ENCODE data around the gene CSNK1D.

Gene CSNK1D

DNA sequence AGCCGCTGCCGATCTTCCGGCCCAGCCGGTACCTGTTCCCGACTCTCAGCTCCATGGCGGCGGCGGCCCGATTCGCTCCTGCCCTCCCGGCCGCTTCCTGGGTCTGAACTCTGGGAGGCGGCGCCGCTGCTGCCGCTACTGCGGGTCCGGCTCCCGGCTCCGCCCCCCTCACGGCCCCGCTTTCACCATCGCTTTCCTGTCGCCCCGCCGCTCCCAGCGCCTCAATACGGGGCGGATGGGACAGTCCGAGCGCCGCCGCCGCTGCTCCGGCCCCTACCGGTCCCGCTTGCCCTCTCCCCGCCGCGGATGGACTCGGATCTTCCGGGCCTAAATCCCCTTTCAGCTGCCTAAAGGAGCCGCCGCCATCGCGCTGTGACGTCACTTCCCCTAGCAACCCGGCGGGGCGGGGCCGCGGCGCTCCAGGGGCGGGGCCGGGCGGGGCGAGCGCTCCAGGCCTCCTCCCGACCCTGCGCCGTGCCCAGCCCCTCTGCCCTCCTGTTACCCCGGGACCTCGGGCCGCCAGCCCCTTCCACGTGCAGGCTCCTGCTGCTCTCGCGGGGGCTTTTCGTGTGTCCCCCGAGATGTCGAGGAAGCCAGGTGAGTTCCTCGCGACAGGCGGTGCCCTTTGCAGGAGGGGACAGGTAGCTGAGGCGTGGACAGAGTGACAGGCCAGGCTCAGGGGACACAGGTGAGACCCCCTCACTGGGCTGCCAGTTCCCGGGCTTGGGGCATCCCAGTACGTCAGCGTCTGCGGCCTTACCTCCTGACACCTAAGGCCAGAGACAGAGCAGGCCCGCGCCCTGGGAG lies at the start of gene CSNK1D:
Gene CSNK1D, minus strand, starts transcription at position 374 of the 807 bp plus-strand sequence. Its CDS starts 319 bp downstream, at position 55.
- peak; percentile 67 to 71 for DNase-seq

DNA sequence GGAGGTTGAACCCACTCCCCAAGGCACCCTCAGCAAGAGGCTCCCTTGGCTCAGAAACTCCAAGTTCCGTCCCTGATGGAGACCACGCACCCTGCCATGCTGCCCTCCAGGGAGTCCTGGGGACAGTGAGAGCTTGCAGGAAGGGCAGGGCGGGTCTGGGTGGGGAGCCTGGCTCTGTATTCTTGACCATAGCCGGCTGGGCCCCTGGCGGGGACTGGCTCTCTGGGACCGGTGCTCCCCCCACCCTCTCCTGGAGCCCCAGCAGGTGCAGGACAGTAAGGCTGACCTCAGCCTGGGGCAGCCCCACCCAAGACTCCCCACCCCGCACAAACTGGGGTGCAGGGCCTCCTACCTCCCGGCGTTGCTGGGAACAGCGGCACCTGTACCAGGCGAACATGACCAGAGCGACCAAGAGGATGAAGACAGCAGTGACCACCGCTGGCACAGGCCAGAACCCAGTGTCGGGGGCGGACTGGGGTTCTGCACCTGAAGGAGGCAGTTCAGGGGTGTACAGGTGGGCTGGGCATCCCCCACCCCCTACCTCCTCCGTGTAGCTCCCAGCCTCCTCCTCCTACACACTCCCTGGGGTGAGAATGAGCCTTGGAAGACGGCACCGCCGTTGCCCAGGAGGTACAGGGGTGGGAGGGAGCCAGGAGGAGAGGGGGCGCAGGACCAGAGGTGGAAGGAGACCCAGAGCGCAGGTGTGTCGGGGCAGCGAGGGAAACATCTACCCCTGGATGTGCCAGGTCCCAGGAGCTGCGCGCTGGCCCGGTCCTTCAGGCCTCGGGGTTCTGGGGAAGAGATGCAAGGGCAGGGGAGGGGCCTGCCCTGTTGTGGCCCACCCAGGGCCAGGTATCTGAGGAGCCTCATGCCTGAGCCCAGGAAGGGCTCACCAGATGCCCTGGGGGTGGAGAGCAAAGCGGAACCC lies 49.3 kb upstream of the CSNK1D start:
- no peak for DNase-seq

DNA sequence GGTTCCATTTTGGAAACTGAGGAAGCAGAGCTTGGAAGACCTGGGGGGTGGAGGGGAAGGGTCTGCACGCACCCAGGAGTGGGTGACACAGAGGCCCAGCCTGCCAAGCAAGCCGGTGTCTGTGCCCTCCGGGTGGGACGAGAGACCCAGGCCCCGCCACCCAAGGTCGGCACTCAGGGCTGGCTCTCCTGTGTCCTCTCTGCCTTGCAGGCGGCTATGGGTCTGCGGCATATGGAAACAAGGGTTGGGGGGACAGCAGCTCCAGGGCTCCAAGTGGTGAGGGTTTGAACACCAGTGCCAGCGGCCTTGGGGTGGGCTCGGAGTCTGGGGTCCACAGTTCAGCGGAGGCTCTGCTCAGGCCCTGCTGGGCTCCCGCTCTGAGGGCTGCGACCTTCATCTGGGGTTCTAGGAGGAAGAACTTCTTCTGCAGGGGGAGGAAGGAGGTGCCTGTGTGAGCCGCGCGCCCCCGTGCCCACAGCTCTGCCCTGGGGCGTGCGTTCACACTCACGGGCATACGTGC lies 48.5 kb upstream of the CSNK1D start:
- no peak for DNase-seq

- no peak for DNase-seq
Measured at GRCh38 chr17:82320956-82321927, 47.7 kb upstream of the CSNK1D start.

GRCh38 chr17:82320140-82320840 lies 46.8 kb upstream of the CSNK1D start:
- no peak for DNase-seq

- DNase-seq: no peak
Measured at GRCh38 chr17:82319619-82320062, 46.1 kb upstream of the CSNK1D start.

- no peak for DNase-seq
Measured at GRCh38 chr17:82318772-82319606, 45.5 kb upstream of the CSNK1D start.

GRCh38 chr17:82318169-82318498 lies 44.6 kb upstream of the CSNK1D start:
- no peak for DNase-seq

DNA sequence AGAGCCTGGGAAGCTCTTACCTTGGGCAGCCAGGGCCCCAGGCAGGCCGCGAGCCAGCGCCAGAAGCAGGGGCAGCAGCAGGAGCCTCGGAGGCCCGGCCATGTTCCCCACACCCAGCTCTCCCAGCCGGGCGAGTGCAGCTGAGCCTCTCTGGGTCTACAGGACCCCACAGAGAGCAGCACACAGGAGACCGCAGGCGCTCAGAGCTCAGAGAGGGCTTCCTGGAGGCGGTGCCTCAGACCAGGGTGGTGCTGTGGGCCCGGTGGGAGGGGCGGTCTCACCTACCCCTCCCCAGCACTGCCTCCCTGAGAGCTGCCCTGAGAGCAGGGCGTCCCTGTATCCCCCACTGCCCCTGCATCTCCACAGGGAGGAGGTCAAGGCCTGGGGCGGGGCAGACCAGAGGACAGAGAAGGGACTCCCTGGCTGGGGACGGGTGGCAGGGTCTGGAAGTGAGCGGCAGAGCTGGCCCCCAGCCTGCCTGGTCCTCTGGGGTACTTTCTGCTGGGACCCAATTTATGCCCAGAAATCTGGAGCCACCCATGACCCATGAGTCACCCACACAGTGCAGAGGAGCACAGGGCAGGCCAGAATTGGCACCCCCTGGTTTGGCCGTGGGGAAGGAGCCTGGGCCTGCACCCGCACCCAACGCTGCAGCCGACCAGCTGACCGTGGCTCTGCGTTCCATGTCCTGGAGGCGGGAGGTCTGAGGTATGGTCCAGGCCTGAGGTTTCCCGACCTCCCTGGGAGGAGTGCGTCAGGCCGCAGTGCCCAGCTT lies 44.1 kb upstream of the CSNK1D start, which contains the start of gene CD7:
Gene CD7, minus strand, starts transcription at position 215 of the 775 bp plus-strand sequence. Its CDS starts 113 bp downstream, at position 102.
- DNase-seq: no peak

DNA sequence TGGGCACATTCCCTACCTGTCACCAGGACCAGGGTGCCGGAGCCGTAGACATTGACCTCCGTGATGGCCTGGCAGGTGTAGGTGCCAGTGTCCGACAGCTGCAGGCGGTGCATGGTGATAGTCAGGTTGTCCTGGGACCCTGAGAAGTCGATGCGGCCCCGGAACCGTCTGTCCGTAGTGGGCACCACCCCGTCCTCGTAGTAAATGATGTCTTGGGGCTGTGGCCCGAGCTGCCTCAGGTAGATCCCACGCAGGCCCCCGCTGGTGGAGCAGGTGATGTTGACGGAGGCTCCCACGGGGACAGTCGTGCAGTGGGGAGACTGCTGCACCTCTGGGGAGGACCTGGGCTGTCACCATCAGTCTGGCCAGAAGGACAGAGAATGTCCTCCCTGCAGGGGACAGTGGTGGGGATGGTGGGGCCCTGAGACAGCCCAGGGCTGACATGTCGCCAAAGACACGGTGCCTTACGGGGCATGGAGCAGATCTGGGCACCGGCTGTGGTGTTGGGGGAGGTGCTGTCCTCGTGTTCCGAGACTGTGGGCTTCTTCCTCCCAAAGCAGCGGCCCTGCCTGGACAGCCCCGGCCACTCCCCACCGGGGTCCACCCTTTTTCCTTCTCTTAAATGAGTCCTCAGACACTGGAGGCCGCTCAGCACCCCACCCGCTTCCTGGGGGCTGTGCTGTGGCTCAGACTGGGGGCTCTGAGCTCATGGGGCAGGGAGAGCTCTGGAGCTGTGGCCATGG lies 43.3 kb upstream of the CSNK1D start:
- no peak for DNase-seq

- DNase-seq: no peak
Measured at GRCh38 chr17:82315703-82316358, 42.3 kb upstream of the CSNK1D start.

DNA sequence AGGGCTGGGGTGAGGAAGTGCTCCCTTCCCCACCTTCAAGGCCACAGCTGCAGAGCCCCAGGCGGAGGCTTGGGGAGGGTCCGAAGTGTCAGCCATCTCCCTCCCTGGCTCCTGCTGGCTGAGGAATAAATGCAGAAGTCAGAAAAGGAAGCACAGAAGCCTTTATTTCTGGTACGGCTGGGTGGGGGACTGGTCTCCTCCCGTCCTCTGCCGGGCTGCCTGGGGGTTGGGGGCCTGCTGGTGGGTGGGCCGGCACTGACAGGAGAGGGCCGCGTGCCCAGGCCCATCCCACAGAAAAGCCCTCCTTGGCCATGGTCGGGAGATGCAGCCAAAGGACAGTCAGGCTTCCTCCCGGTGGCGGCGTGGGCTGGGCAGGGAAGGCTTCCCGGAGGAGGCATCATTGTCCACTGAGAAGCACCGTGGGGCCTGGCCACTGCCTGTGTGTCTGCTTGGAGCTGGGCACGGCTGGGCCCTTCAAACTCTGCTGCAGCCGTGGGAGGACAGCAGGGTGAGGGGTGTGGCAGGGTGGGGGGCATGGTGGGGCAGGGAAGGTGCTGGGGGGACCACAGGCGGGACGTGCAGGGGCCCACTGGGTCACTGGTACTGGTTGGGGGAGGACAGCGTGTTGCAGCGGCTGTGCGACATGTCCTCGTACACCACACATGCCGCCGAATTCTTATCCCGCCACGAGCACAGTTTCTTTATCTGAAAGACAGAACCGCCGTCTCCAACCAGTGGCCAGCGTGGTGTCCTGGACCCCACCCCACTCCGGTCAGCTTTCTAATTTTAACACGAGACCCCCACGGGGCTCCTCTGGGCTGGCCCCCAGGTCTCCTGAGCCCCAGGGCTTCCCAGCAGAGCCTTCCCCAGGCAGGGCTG lies 41.5 kb upstream of the CSNK1D start:
- DNase-seq: no peak

DNA sequence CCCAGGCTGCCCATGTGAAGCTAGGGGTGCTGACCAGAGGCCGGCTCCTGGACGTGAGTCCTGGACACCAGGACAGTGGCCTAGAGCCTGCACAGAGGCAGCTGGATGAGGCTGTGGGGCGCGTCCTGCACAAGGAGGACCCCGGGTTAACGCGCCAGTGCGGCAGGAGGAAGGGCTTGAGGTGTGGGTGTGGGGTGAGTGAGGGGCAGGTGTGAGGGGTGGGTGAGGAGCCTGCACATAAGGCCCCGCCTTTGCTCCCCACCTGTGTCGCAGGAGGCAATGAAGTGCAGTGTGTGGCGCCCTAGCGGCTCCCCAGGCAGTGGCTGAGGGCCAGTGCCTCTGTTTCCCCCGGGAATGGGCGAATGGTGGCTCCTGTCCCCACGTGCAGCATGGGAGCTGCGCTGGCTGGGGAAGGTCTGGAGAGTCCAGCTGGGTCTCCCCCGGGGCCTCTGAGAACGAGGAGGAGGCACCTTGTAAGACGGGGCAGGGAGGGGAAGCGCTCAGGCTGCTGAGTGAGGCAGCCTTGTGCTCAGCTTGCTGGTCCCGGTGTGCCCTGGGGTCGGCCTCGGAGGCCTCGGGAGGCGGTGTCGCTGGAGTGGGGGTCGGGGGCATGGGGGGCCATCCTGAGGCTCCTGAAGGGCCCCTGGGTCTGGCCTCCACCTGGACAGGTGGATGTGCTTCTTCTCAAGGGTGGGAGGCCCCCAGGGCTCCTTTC lies 40.7 kb upstream of the CSNK1D start:
- DNase-seq: no peak

DNA sequence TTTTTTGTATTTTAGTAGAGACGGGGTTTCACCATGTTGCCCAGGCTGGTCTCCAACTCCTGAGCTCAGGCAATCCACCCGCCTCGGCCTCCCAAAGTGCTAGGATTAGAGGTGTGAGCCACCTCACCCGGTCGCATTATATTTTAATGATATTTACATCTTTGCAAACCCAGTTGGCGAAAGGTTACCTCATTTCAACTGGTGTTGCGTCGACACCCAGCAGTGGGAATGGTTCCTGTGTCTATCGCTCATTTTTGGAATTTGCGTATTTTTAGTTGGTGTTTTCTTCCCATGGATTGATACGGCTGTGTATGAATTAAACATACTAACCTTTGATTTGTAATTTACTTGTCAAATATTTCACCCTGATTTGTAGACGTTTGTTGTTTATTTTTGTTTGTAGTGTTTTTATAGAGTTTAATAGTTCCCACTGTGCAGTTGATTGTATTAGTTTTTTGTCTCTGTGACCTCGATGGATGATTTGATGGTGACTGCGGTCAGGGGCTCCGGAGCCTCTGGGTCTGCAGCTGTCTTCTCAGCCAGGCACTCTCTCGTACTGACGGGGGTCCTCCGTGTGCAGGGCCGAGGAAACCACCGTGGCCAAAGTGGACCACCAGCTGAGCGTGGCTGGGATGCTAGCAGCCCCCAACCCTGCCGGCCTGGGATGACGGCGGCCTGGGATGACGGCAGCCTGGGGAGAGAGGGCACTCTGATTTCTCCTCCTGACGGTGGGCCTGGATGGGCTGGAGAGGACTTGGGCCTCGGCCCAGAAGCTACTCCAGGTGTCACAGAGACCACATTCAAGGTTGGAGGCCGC lies 39.9 kb upstream of the CSNK1D start:
- no peak for DNase-seq

DNA sequence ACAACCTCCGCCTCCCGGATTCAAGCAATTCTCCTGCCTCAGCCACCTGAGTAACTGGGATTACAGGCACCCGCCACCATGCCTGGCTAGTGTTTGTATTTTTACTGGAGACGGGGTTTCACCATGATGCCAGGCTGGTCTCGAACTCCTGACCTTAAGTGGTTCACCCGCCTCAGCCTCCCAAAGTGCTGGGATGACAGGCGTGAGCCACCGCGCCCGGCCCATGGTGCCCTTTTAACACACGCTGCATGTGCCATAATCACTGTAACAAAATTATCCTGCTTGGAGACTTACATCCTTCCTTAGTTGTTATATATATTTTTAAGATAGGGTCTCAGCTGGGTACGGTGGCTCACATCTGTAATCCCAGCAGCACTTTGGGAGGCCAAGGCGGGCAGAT lies 38.5 kb upstream of the CSNK1D start:
- no peak for DNase-seq

- DNase-seq: no peak
Measured at GRCh38 chr17:82310877-82311276, 37.4 kb upstream of the CSNK1D start.

Measured in NCI-H187 (cell line).